ENCODE data around the gene PCDH9. TPM values are rescaled to one million over a fixed set of nuclear protein-coding genes. Genes with fewer than 3 reads are reported as not detected.

The PCDH9 gene
- total RNA-seq, 1 donor from 2014 or later: 0.75 TPM

DNA sequence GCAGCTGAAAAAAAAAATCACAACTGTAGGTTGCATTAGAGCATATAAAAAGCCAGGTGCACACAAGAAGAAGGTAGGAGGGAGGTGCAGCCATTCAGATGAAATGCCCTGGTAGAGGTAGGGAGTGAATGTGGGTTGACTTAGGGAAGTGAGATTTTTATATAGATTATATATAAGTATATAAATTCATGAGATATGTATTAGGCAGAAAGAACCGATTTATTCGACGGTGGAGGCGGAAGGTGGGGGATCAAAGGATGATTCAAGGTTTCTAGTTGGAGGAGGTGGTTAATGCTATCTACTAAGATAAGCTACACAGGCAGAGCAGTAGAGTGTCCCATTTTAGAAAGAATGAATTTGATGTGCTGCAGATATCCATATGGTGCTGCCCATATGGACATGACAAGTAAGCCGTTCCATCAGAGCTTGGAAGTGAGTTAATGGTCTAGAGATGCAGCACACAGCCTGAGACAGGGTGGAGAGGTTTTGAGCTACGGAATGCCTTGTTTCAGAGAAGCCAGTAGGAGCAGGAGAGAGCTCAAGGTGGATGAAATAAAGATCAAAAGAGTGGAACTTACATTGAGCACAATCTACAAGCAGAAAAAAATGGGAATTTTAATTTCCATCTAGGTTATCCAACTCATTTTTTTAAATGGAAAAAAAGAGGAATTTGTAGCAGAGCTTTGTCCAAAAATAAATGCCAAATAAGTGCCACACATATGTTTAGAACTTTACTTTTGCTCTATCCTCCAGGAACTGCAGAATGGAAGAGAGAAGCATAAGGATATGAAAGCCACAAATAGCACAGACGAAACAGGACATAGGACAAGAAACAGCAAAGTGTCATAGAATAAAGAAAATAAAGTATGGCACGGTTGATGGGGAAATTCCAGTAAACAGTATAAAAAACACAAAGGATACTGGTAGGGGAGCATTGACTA lies 177.3 kb downstream of the PCDH9 start:
- Histone ChIP-seq H3K4me3 (ENCODE audit: low read depth, low read length) (no peak overlapping the region), H3K27me3 (ENCODE audit: control insufficient read depth, insufficient read depth, low read length) (no peaks in the 10 kb centered on the region), H3K36me3 (ENCODE audit: control insufficient read depth, insufficient read depth, low read length) (no peaks in the 10 kb centered on the region)
- TF ChIP-seq, protein P1, sequence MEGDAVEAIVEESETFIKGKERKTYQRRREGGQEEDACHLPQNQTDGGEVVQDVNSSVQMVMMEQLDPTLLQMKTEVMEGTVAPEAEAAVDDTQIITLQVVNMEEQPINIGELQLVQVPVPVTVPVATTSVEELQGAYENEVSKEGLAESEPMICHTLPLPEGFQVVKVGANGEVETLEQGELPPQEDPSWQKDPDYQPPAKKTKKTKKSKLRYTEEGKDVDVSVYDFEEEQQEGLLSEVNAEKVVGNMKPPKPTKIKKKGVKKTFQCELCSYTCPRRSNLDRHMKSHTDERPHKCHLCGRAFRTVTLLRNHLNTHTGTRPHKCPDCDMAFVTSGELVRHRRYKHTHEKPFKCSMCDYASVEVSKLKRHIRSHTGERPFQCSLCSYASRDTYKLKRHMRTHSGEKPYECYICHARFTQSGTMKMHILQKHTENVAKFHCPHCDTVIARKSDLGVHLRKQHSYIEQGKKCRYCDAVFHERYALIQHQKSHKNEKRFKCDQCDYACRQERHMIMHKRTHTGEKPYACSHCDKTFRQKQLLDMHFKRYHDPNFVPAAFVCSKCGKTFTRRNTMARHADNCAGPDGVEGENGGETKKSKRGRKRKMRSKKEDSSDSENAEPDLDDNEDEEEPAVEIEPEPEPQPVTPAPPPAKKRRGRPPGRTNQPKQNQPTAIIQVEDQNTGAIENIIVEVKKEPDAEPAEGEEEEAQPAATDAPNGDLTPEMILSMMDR (IDR thresholded peaks at IDR 0.05; ENCODE audit: insufficient read depth, low read length, poor library complexity, severe bottlenecking): no peak
- no peak for DNase-seq (ENCODE audit: low read depth)

DNA sequence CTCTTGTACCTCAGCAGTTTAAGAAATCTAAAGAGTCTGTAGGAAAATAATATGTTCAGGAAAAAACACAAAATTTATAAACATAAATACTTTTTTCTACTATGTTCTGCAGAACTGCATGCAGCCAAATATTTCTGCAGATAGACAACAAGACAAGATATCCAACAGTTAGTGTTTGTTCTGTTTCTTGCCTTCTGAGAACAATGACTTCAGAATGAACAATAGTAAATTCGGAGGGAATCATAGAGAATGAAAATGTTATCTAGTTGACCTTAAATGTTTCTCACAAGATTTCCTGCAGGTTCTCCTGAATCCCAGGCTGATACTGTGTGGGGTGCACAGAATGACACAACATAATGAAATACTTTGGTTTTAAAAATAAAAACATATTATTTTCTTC lies 180.4 kb downstream of the PCDH9 start:
- TF ChIP-seq, protein P1 (IDR thresholded peaks at IDR 0.05; ENCODE audit: insufficient read depth, low read length, poor library complexity, severe bottlenecking): no peak
- no peaks in the 10 kb centered on the region for H3K36me3 ChIP-seq (ENCODE audit: control insufficient read depth, insufficient read depth, low read length)

DNA sequence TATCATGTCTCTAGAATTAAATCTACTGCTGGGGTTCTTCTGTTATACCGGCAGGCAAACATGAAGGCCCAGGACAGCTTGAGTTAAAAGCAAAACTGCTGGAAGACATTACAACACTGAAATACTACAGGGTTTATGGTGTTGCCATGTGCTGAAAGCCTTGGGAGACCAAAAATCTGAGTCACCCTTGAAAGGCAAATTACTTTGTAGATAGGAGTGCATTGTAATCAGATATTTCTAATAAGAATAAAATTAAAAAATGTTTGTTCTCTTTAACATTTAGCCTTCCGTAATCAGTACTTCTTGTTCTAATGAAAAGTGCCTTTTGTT lies 181.3 kb downstream of the PCDH9 start:
- Histone ChIP-seq H3K36me3 (ENCODE audit: control insufficient read depth, insufficient read depth, low read length) (no peaks in the 10 kb centered on the region), H3K4me3 (ENCODE audit: low read depth, low read length) (no peak overlapping the region), H3K27me3 (ENCODE audit: control insufficient read depth, insufficient read depth, low read length) (no peaks in the 10 kb centered on the region)
- TF ChIP-seq, protein P1 (IDR thresholded peaks at IDR 0.05; ENCODE audit: insufficient read depth, low read length, poor library complexity, severe bottlenecking): no peak
- DNase-seq (ENCODE audit: low read depth): peak; percentile 35

More for the DNA sequence above, 180.4 kb downstream of the PCDH9 start:
- Histone ChIP-seq H3K4me3 (ENCODE audit: low read depth, low read length) (no peak overlapping the region), H3K27me3 (ENCODE audit: control insufficient read depth, insufficient read depth, low read length) (no peaks in the 10 kb centered on the region)
- DNase-seq (ENCODE audit: low read depth): no peak

DNA sequence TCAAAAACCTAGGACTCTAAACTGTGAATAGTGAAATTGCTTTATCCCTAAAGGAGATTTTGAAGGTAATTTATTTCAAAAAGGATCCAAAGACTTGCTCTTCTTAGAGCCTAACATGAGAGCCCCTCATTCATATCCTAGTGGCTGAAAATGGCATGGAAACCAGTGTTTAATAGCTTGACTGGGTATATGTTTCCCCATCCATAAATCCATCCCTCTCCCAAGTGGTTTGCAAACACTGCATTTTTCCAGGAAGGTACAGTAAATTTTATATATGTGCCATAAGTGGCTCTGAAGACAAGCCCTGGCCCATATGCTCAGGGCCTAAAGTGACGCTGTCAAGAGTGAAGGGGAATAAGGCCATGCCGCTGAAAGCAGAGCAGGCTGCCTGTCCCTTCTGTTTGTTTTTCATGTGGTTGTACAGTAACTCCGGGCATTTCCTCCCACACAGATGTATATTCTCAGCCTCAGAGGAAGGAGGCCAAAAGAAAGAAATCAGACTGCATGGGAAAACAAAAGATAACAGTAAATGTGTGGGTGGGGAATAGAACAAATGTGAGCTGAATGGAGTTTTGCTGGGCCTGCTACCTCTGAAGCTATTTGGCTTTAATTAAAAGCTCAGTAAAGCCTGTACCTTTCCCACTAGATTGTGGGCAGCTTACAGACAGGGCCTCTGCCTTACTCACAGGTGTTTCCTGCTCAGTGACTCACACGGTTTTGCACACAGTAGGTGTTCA lies 181.9 kb downstream of the PCDH9 start:
- H3K4me3 ChIP-seq (ENCODE audit: low read depth, low read length): no peak overlapping the region
- TF ChIP-seq, protein P1 (IDR thresholded peaks at IDR 0.05; ENCODE audit: insufficient read depth, low read length, poor library complexity, severe bottlenecking): no peak
- H3K36me3 ChIP-seq (ENCODE audit: control insufficient read depth, insufficient read depth, low read length): no peaks in the 10 kb centered on the region
- H3K27me3 ChIP-seq (ENCODE audit: control insufficient read depth, insufficient read depth, low read length): no peaks in the 10 kb centered on the region
- DNase-seq (ENCODE audit: low read depth): peak; percentile 47

DNA sequence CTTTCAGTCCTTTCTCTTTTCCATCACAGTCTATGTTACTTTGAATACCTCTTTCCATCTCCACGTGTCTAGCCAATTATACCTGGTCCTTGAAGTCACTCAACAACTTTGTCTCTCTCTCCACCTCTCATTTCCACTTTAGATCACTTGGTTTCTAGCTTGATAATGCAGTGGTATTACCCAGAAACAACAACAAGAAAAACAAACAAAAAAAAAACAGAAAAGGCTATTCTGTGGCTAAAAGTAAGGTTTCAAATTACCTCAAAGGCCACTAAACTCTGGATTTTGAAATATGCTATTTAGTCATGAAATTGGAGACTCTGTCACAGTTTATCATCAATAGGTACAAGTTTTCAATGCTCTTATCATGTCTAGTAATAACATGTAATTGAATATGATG lies 184.8 kb downstream of the PCDH9 start:
- Histone ChIP-seq H3K27me3 (ENCODE audit: control insufficient read depth, insufficient read depth, low read length) (no peaks in the 10 kb centered on the region), H3K36me3 (ENCODE audit: control insufficient read depth, insufficient read depth, low read length) (no peaks in the 10 kb centered on the region), H3K4me3 (ENCODE audit: low read depth, low read length) (no peak overlapping the region)
- TF ChIP-seq, protein P1 (IDR thresholded peaks at IDR 0.05; ENCODE audit: insufficient read depth, low read length, poor library complexity, severe bottlenecking): no peak
- DNase-seq (ENCODE audit: low read depth): no peak

Data from kidney epithelial cell (primary cell).